Iris pigment epithelial cell (primary cell): ENCODE data around the gene ZBED4.
A peak's percentile ranks its signal among the peaks of the same experiment; 100 is the strongest.

Experiments used
- DNase-seq: peaks from one replicate; pipeline ENCODE4 v3.0.0-alpha.2; 2011; ENCODE audit warnings: low read depth

Gene ZBED4

GRCh38 chr22:49922926-49923325 lies 69.3 kb downstream of the ZBED4 start:
- DNase-seq = no peak

GRCh38 chr22:49923445-49923844 lies 69.8 kb downstream of the ZBED4 start:
- no peak for DNase-seq

- DNase-seq = no peak
Measured at GRCh38 chr22:49924113-49924833, 70.6 kb downstream of the ZBED4 start.

GRCh38 chr22:49925525-49926128 lies 72.0 kb downstream of the ZBED4 start:
- no peak for DNase-seq

GRCh38 chr22:49926916-49927315 lies 73.3 kb downstream of the ZBED4 start:
- DNase-seq = no peak

- no peak for DNase-seq
Measured at GRCh38 chr22:49927483-49928184, 74.0 kb downstream of the ZBED4 start.

- no peak for DNase-seq
Measured at GRCh38 chr22:49928185-49928495, 74.5 kb downstream of the ZBED4 start.

GRCh38 chr22:49928555-49929210 lies 75.0 kb downstream of the ZBED4 start:
- no peak for DNase-seq

GRCh38 chr22:49929211-49929979 lies 75.8 kb downstream of the ZBED4 start:
- no peak for DNase-seq

- no peak for DNase-seq
Measured at GRCh38 chr22:49929994-49930575, 76.4 kb downstream of the ZBED4 start.

GRCh38 chr22:49930596-49931412 lies 77.2 kb downstream of the ZBED4 start:
- DNase-seq = no peak

GRCh38 chr22:49933236-49934159 lies 79.9 kb downstream of the ZBED4 start:
- DNase-seq = no peak

GRCh38 chr22:49934160-49934890 lies 80.7 kb downstream of the ZBED4 start:
- DNase-seq = peak; percentile 37

- peak; percentile 60 for DNase-seq
Measured at GRCh38 chr22:49934891-49935557, 81.4 kb downstream of the ZBED4 start.

GRCh38 chr22:49935561-49935960 lies 81.9 kb downstream of the ZBED4 start:
- DNase-seq = peak; percentile 57

GRCh38 chr22:49936018-49936972 lies 82.7 kb downstream of the ZBED4 start:
- peak; percentile 88 for DNase-seq
